Measurements from ENCODE around the gene BDH1. TPM values are rescaled to one million over a fixed set of nuclear protein-coding genes. Genes with fewer than 3 reads are reported as not detected.
"Not testable (repeated sequence)": the region's sequence is repeated elsewhere in the genome, so short reads cannot be mapped to it uniquely, and the experiment has no call there.

BDH1 gene
- polyA plus RNA-seq, 1 of the 3 experiments (the other 2 are of a cell fraction): 19.8 TPM

GRCh38 chr3:197576838-197577237 lies 21.1 kb upstream of the BDH1 start:
- Histone ChIP-seq H3K27ac (ENCODE audit: low read depth in 2 of 2, low read length in 1 of 2) (no peak overlapping the region), H3K9me2 (no peaks in the 10 kb centered on the region), H3K4me3 (ENCODE audit: low read depth in 2 of 2, low read length in 1 of 2) (no peak overlapping the region), H3K27me3 (ENCODE audit: insufficient read depth) (no peaks in the 10 kb centered on the region; the same call in 1 of the 2 replicates), H3F3A (replicated peaks; ENCODE audit: insufficient read depth) (no peaks in the 10 kb centered on the region), H2AFZ (ENCODE audit: low read depth) (no peak overlapping the region), H4K20me1 (ENCODE audit: insufficient read depth) (no peaks in the 10 kb centered on the region), H3K36me3 (replicated peaks in 1 of 2; ENCODE audit: control insufficient read depth in 1 of 2, insufficient read depth in 2 of 2, low read length in 1 of 2) (no peaks in the 10 kb centered on the region), H3K4me2 (no peak overlapping the region), H3K4me1 (ENCODE audit: control insufficient read depth in 1 of 2, insufficient read depth in 2 of 2, low read depth in 1 of 2, low read length in 1 of 2) (no peaks in the 10 kb centered on the region; a peak in 1 of 4 replicates), H3K9ac (no peak overlapping the region), H3K9me3 (0 out of 2 replicates have a peak, but pooled peaks cover 4% of the 10 kb centered on the region), H3K79me2 (ENCODE audit: insufficient read depth) (no peaks in the 10 kb centered on the region)
- POLR2A ChIA-PET: no interaction called here
- DNase-seq: no peak
- WGBS (ENCODE audit: low lambda C conversion rate): 75% methylated on average over 8 of the region's 8 CpGs
- CTCF ChIA-PET: interaction anchor here (2.2 kb wide), 1 partner anchor 22 kb away, joined by 13 read pairs; no protein-coding TSS in a partner anchor
- TF ChIP-seq GABPA (IDR thresholded peaks at IDR 0.05; ENCODE audit: low read depth) (no peak), NRF1 (IDR thresholded peaks at IDR 0.05; ENCODE audit: low read depth, low read length) (no peak), GATA2 (CRISPR knock-in tag; IDR thresholded peaks at IDR 0.05) (no peak), EZH2phosphoT487 (IDR thresholded peaks at IDR 0.05; ENCODE audit: borderline replicate concordance, low read depth) (no peak), TCF12 (IDR thresholded peaks at IDR 0.05) (no peak), USF1 (IDR thresholded peaks at IDR 0.05; ENCODE audit: borderline replicate concordance, low read depth) (no peak), TAF1 (IDR thresholded peaks at IDR 0.05; ENCODE audit: borderline replicate concordance, low read depth, low read length) (no peak), FOXM1 (IDR thresholded peaks at IDR 0.05; ENCODE audit: low read depth) (no peak), JUND (IDR thresholded peaks at IDR 0.05) (no peak), PBX3 (IDR thresholded peaks at IDR 0.05) (no peak), ELF1 (IDR thresholded peaks at IDR 0.05) (no peak), YY1 (IDR thresholded peaks at IDR 0.05; ENCODE audit: low read depth) (no peak), POLR2AphosphoS5 (IDR thresholded peaks at IDR 0.05; ENCODE audit: low read depth, low read length) (no peak), IRF3 (IDR thresholded peaks at IDR 0.05; ENCODE audit: low read depth, low read length) (no peak), SMC3 (IDR thresholded peaks at IDR 0.05; ENCODE audit: low read depth, low read length) (no peak), RAD21 (IDR thresholded peaks at IDR 0.05; ENCODE audit: low read length) (no peak), NFIC (IDR thresholded peaks at IDR 0.05; ENCODE audit: borderline replicate concordance) (no peak)

GRCh38 chr3:197575362-197575761 lies 19.6 kb upstream of the BDH1 start:
- Histone ChIP-seq H2AFZ (ENCODE audit: low read depth) (no peak overlapping the region), H3K36me3 (replicated peaks in 1 of 2; ENCODE audit: control insufficient read depth in 1 of 2, insufficient read depth in 2 of 2, low read length in 1 of 2) (no peaks in the 10 kb centered on the region), H3K27me3 (ENCODE audit: insufficient read depth) (no peaks in the 10 kb centered on the region; the same call in 1 of the 2 replicates), H3K9ac (no peak overlapping the region), H3K27ac (ENCODE audit: low read depth in 2 of 2, low read length in 1 of 2) (no peak overlapping the region), H3K4me2 (no peak overlapping the region), H3K9me3 (0 out of 2 replicates have a peak, but pooled peaks cover 4% of the 10 kb centered on the region), H3K4me3 (ENCODE audit: low read depth in 2 of 2, low read length in 1 of 2) (no peak overlapping the region), H3F3A (replicated peaks; ENCODE audit: insufficient read depth) (no peaks in the 10 kb centered on the region), H3K79me2 (ENCODE audit: insufficient read depth) (no peaks in the 10 kb centered on the region), H4K20me1 (ENCODE audit: insufficient read depth) (no peaks in the 10 kb centered on the region), H3K4me1 (ENCODE audit: control insufficient read depth in 1 of 2, insufficient read depth in 2 of 2, low read depth in 1 of 2, low read length in 1 of 2) (no peaks in the 10 kb centered on the region; a peak in 1 of 4 replicates), H3K9me2 (no peaks in the 10 kb centered on the region)
- 57% methylated on average over 5 of the region's 5 CpGs for WGBS (ENCODE audit: low lambda C conversion rate)
- TF ChIP-seq RAD21 (IDR thresholded peaks at IDR 0.05; ENCODE audit: low read length): no peak
- TF ChIP-seq MXI1 (IDR thresholded peaks at IDR 0.05; ENCODE audit: low read depth, low read length): no peak
- no peak for TF ChIP-seq PBX3 (IDR thresholded peaks at IDR 0.05)
- no peak for TF ChIP-seq ELF1 (IDR thresholded peaks at IDR 0.05)
- TF ChIP-seq TCF12 (IDR thresholded peaks at IDR 0.05): no peak
- no peak for TF ChIP-seq RCOR1 (IDR thresholded peaks at IDR 0.05; ENCODE audit: low read length)
- no peak for TF ChIP-seq FOXM1 (IDR thresholded peaks at IDR 0.05; ENCODE audit: low read depth)
- TF ChIP-seq SIN3A (IDR thresholded peaks at IDR 0.05; ENCODE audit: borderline replicate concordance, low read depth, low read length): no peak
- CTCF ChIA-PET: interaction anchor here (1.7 to 3.1 kb wide), 2 partner anchors 8 to 24 kb away, joined by 4 to 13 read pairs; no protein-coding TSS in a partner anchor
- POLR2A ChIA-PET: no interaction called here
- DNase-seq: no peak

GRCh38 chr3:197574396-197574991 lies 18.7 kb upstream of the BDH1 start:
- H3K9ac ChIP-seq; H3K36me3 ChIP-seq (replicated peaks in 1 of 2; ENCODE audit: control insufficient read depth in 1 of 2, insufficient read depth in 2 of 2, low read length in 1 of 2); H3K4me1 ChIP-seq (ENCODE audit: control insufficient read depth in 1 of 2, insufficient read depth in 2 of 2, low read depth in 1 of 2, low read length in 1 of 2); H3K4me3 ChIP-seq (ENCODE audit: low read depth in 2 of 2, low read length in 1 of 2); H3K4me2 ChIP-seq; H2AFZ ChIP-seq (ENCODE audit: low read depth); H3F3A ChIP-seq (replicated peaks; ENCODE audit: insufficient read depth); H3K27ac ChIP-seq (ENCODE audit: low read depth in 2 of 2, low read length in 1 of 2); H3K27me3 ChIP-seq (ENCODE audit: insufficient read depth); POLR2A ChIA-PET; H3K9me2 ChIP-seq; H3K9me3 ChIP-seq; H3K79me2 ChIP-seq (ENCODE audit: insufficient read depth); DNase-seq; H4K20me1 ChIP-seq (ENCODE audit: insufficient read depth): not testable (repeated sequence)
- CTCF ChIA-PET: interaction anchor here (1.1 to 3.1 kb wide), 3 partner anchors 9 to 25 kb away, joined by 3 to 13 read pairs (median 4); no protein-coding TSS in a partner anchor
- 76% methylated on average over 4 of the region's 4 CpGs for WGBS (ENCODE audit: low lambda C conversion rate)

All from SK-N-SH (cell line).